AG10803 (cell line): Measurements from ENCODE around the gene CERS3.

Experiments
- DNase-seq: peaks from one replicate; pipeline ENCODE4 v3.0.0; 2010; ENCODE audit warnings: low read depth
- H3K4me3 ChIP-seq: 2 replicates; pipeline ENCODE4 v1.5.1; 2011; ENCODE audit warnings: mild to moderate bottlenecking, low read length, control low read depth
- CTCF ChIP-seq: conservative IDR thresholded peaks from 2 replicates; pipeline ENCODE4 v1.5.1; 2011; ENCODE audit warnings: mild to moderate bottlenecking, low read length, control low read depth, inconsistent platforms

The CERS3 gene

DNA sequence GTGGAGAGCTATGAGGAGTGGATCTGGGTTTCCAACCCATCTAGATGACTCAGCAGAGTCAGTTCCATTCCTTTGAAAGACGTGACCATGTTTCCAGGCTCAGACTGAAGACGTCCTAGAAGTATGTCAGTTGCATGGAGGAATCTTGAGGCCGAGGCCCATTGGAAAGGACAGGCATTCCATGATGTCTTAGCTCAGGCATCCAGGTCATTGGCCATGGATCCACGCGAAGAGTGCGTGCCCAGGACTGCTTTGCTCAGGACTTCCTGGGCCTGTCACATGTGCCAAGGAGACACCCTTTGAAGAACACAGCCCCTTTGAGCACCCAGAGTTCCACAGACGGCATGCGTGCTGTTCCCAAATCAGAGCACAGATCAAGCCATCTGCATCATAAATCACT lies 94.7 kb downstream of the CERS3 start:
- no peak for TF ChIP-seq CTCF
- no peak overlapping the region for H3K4me3 ChIP-seq
- DNase-seq = no peak

- DNase-seq = no peak
- H3K4me3 ChIP-seq = no peak overlapping the region
- TF ChIP-seq CTCF = no peak
These were observed 95.4 kb downstream of the CERS3 start for GRCh38 chr15:100433304-100433703.

- TF ChIP-seq CTCF = no peak
- no peak overlapping the region for H3K4me3 ChIP-seq
- DNase-seq = no peak
These were observed 98.3 kb downstream of the CERS3 start for GRCh38 chr15:100430411-100430810.

DNA sequence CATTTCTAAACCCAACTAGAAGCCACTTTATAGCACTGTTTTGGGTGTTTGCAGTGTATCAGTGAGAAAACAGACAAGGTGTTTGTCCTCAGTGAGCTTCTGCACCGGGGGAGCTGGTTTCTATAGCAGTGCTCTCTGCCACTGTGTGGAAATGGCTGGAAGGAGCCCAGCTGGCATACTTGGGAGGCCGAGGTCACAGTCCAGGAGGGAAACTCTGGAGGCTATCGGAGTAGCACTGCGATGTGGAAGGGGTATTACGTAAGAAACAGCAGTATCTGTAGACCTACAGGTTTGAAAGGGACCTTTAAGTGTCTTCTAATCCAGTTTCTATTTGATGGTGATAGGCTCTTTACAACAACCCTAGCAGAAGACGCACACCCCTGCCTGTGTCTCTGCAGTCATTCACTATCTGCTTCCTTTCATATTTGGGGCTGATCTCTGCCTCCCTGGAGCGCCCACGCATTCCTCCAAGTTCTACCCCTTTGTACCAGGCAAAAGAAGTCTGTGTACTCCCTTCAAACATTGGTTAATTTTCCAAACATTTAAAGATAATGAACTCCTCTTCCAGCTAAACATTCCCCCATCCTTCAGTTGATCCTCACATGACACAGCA lies 99.5 kb downstream of the CERS3 start:
- TF ChIP-seq CTCF = no peak
- no peak for DNase-seq
- H3K4me3 ChIP-seq = no peak overlapping the region

DNA sequence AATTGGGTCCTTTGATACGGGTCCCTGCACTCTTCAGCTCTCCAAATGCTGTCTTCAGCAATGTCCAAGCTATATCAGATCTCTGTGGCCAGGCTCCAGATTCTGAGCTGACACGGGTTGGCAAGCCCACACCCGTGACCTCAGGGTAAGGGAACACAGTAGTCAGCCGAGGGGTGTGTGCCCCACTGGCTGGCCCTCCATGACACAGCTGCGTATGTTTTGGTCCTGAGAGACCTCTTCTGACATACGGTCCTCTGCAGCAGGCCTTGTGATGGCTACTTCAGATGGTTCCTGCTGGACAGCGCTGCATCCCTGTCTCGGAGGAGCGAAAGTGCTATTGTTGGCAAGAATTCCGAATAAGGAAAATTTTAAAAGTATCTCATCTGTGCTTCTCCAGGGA lies 101.8 kb downstream of the CERS3 start:
- no peak for TF ChIP-seq CTCF
- H3K4me3 ChIP-seq = no peak overlapping the region
- DNase-seq = no peak

DNA sequence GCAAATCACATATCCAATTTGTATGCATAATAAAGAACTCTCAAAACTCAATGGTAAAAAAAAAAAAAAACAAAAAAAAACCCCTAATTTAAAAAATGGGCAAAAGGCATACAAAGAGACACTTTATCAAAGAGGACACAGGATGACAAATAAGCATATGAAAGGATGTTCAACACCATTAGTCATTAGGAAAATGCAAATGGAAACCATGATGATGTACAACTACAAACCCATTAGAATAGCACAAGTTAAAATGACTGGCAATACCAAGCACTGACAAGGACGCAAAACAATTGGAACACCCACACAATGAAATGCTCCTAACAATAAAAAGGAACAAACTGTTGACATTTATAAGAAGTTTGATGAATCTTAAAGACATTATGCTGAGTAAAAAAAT lies 123.6 kb downstream of the CERS3 start:
- TF ChIP-seq CTCF = no peak
- H3K4me3 ChIP-seq = no peak overlapping the region

DNA sequence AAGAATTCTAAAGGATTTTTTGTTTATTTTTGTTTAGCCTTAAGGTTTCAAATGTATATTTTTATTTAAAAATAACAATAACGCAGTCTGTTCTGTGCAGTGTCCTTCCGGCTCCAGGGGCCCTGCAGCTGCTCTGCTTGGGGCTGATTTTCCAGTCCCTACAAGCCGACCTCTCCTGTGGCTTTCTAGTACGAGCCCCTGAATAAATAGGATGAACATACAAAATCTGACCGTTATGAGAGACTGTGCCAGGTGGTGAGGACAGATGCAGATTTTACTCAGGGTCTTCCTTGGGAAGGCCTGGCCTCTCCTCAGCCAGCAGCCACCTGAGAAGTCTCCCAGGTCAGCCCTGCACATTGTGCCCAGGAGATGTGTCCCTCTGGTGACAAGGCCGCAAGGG lies 127.8 kb downstream of the CERS3 start:
- no peak for DNase-seq
- no peak for TF ChIP-seq CTCF
- H3K4me3 ChIP-seq = no peak overlapping the region

More for the DNA sequence above, 123.6 kb downstream of the CERS3 start:
- no peak for DNase-seq
